Fibroblast of lung (primary cell): ENCODE results near the gene SPRYD4.

Source experiments
- EZH2 ChIP-seq: IDR thresholded peaks from 2 replicates; pipeline ENCODE4 v1.5.1; 2012; ENCODE audit warnings: low read length, control low read depth, mild to moderate bottlenecking; ENCODE audit errors: missing control alignments
- TF ChIP-seq, protein P1 (sequence below), 2 donors: IDR thresholded peaks in 1 of 2; conservative IDR thresholded peaks in 1 of 2; 1 replicate in 1 of 2; 2 replicates in 1 of 2; pipeline ENCODE4 v1.5.1; 2011 to 2012; ENCODE audit warnings: low read length in 2 of 2, control low read depth in 1 of 2, inconsistent platforms in 1 of 2, low read depth in 1 of 2, mild to moderate bottlenecking in 1 of 2

DNA sequence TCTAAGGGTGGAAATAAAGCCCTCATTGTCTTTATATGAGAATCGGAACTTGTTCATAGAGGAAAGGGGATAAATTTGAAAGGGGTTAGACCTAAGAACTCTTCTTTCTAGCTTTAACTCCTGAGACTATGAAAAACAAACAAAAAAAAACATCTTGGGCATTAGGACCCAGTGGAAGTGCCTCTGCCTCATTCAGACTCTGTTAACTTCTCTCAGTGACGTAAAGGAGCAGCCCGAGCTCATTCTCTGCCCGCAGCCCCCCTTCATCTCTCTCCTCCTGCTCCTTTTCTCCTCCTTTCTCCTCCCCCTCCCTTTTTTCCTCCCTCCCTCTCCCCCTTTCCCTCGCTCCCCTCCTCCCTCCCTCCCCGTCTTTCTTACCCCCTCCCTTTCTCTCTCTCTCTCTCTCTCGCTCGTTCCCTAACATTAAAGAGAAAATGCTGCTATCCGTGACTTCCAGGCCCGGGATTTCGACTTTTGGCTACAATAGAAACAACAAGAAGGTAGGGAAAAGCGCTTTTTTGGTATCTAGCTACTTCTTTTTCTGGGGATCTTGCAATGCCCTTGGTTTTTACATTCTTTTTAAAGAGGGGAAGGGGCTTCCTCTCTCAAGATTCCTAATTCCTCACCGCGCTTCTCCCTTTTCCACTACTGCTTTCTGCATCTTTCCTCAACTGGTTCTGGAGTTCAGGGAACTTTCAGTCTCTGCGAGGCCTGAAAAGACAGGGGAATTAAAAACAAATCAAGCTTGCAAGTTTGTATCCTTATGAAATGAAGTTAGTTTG, 53.4 kb downstream of the SPRYD4 start, which contains the start of gene RBMS2:
- TF ChIP-seq, protein P1, sequence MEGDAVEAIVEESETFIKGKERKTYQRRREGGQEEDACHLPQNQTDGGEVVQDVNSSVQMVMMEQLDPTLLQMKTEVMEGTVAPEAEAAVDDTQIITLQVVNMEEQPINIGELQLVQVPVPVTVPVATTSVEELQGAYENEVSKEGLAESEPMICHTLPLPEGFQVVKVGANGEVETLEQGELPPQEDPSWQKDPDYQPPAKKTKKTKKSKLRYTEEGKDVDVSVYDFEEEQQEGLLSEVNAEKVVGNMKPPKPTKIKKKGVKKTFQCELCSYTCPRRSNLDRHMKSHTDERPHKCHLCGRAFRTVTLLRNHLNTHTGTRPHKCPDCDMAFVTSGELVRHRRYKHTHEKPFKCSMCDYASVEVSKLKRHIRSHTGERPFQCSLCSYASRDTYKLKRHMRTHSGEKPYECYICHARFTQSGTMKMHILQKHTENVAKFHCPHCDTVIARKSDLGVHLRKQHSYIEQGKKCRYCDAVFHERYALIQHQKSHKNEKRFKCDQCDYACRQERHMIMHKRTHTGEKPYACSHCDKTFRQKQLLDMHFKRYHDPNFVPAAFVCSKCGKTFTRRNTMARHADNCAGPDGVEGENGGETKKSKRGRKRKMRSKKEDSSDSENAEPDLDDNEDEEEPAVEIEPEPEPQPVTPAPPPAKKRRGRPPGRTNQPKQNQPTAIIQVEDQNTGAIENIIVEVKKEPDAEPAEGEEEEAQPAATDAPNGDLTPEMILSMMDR (conservative IDR thresholded peaks at IDR 0.05 in 1 of 2, IDR thresholded peaks at IDR 0.05 in 1 of 2; ENCODE audit: low read depth in 1 of 2, low read length in 2 of 2) = no peak
- TF ChIP-seq EZH2 = no peak
